H1 (cell line): ENCODE results near the gene GPC4.

Experiments
- CHD2 ChIP-seq: IDR thresholded peaks from 2 replicates; pipeline ENCODE4 v1.6.1; 2012; ENCODE audit warnings: low read length, improper control_type of control experiment
- PHF8 ChIP-seq: fragments of 200-600 bp; sonication (generic); conservative IDR thresholded peaks from 2 replicates; pipeline ENCODE4 v1.7.1; 2012; ENCODE audit warnings: low read depth, mild to moderate bottlenecking, inconsistent platforms, low read length, moderate library complexity
- POLR2AphosphoS5 ChIP-seq: IDR thresholded peaks from 2 replicates; pipeline ENCODE4 v1.6.1; 2011; ENCODE audit warnings: low read depth, low read length
- TAF1 ChIP-seq: IDR thresholded peaks from 2 replicates; pipeline ENCODE4 v1.6.1; 2011; ENCODE audit warnings: mild to moderate bottlenecking, low read depth, low read length
- TBP ChIP-seq: IDR thresholded peaks from 2 replicates; pipeline ENCODE4 v1.6.1; 2011; ENCODE audit warnings: low read depth, low read length, improper control_type of control experiment
- ZNF274 ChIP-seq: IDR thresholded peaks from 2 replicates; pipeline ENCODE4 v1.7.0; 2012; ENCODE audit warnings: low read length, borderline replicate concordance; ENCODE audit errors: extremely low read depth
- TF ChIP-seq, protein P1 (sequence below), 3 experiments: IDR thresholded peaks; 1 replicate in 2 of 3; 2 replicates in 1 of 3; pipeline versions ENCODE4 v1.5.1 to v1.6.1; 2011; ENCODE audit warnings: low read length in 3 of 3, mild to moderate bottlenecking in 3 of 3, inconsistent platforms in 2 of 3, low read depth in 1 of 3, moderate library complexity in 1 of 3; ENCODE audit not compliant: insufficient read depth in 1 of 3; ENCODE audit errors: control extremely low read depth in 1 of 3

DNA sequence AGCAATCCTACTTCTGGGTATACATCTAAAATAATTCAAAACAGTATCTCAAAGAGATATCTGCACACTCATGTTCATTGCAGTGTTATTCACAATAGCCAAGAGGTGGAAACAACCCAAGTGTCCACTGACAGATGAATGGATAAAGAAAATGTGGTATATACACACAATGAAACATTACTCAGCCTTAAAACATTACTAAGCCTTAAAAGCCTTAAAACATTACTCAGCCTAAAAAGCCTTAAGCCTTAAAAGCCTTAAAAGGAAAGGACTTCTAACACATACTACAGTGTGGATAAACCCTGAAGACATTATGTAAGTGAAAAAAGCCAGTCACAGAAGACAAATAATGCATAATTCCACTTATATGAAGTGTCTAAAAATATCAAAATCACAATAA lies 156.8 kb downstream of the GPC4 start:
- TF ChIP-seq PHF8 (no peak), CHD2 (no peak), TBP (no peak), ZNF274 (no peak), POLR2AphosphoS5 (no peak), TAF1 (no peak)
- TF ChIP-seq, protein P1, sequence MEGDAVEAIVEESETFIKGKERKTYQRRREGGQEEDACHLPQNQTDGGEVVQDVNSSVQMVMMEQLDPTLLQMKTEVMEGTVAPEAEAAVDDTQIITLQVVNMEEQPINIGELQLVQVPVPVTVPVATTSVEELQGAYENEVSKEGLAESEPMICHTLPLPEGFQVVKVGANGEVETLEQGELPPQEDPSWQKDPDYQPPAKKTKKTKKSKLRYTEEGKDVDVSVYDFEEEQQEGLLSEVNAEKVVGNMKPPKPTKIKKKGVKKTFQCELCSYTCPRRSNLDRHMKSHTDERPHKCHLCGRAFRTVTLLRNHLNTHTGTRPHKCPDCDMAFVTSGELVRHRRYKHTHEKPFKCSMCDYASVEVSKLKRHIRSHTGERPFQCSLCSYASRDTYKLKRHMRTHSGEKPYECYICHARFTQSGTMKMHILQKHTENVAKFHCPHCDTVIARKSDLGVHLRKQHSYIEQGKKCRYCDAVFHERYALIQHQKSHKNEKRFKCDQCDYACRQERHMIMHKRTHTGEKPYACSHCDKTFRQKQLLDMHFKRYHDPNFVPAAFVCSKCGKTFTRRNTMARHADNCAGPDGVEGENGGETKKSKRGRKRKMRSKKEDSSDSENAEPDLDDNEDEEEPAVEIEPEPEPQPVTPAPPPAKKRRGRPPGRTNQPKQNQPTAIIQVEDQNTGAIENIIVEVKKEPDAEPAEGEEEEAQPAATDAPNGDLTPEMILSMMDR (IDR thresholded peaks at IDR 0.05; ENCODE audit: control extremely low read depth in 1 of 3, insufficient read depth in 1 of 3, low read depth in 1 of 3, low read length in 3 of 3) = no peak
